T47D (cell line): ENCODE measurements around the gene A2M.
A peak's percentile ranks its signal among the peaks of the same experiment; 100 is the strongest.
"Not testable (repeated sequence)": the region's sequence is repeated elsewhere in the genome, so short reads cannot be mapped to it uniquely, and the experiment has no call there.

Experiments used
- DNase-seq, 2 experiments: peaks; one replicate each; pipeline versions ENCODE4 v3.0.0 to v3.0.0-alpha.2; 2011 to 2012; ENCODE audit warnings: low read depth in 1 of 2, low spot score in 1 of 2
- JUND ChIP-seq: IDR thresholded peaks from 2 replicates; pipeline ENCODE4 v1.6.1; 2012; ENCODE audit warnings: low read depth
- in situ Hi-C: cut with HindIII; loops from 2 replicates; pipeline ENCODE4 v1.10.0; 2016; ENCODE audit warnings: low sequenced_read_pairs, low pct_unique_long_range_greater_than_20kb

The A2M gene

DNA sequence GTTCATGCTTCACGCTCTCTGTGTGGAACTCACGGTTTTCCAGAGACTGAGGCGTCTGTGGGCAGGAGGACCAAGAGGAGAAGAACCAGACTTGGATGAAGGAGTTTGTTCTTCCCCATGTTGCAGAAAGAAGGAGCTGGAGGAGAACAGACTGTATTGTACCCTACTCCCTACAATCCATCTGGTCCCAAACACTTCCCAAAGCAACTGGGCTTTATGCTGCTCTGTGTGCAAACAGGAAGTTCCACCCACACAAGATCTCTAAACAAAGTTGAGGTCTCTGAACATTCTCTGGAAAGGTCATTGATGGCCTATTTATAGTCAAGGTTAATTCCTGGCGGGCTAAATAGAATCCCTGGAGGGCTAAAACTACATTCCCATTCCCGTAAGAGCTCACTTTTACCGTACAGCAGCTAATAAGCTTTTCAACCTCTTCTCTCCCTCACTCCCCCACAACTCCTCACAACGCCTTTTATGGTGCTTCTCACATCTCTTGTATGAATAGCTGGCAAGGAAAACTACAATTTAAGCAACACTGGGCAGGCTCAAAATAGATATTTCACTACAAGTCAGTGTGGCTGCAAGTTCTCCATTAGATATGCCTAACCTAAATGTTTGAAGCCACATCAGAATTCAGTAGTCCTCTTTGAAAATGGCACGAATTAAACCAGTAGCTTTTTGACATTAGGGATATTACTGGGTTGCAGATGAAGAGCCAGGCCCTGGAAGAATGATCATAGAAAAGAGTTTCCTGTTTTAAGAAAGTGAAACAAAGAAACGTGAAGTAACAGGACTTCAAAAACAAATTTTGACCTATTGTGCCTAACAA lies at the start of gene A2M:
TSS of gene A2M (minus strand) at position 189 of the 829 bp plus-strand sequence. CDS start at position 119, 70 bp downstream.
- DNase-seq, result no peak
- in situ Hi-C loops, result no loop called here
- TF ChIP-seq JUND, result no peak

- in situ Hi-C loops, result no loop called here
- no peak for TF ChIP-seq JUND
- no peak for DNase-seq
Observed at GRCh38 chr12:9163392-9163791, 47.7 kb upstream of the A2M start.

DNA sequence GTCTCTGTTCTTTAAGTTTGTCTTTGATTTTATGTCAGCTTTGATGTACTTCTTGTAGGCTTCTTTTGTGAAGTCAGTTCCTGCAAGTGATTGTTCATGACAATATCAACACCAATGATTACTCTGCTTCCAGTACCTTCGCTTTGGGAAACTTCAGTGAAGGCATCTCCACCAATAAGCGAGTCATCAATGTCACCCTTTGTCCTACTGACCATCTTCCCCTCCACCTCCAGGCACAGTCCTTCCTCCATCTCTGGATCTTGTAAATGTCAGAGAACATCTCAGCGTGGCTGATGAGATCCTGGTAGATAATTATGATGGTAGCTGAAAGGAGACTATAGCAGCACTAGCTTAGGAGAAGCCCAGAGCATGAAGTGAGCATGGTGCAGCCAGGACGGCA lies 40.4 kb upstream of the A2M start:
- in situ Hi-C loops, result no loop called here
- DNase-seq, result no peak
- no peak for TF ChIP-seq JUND

DNA sequence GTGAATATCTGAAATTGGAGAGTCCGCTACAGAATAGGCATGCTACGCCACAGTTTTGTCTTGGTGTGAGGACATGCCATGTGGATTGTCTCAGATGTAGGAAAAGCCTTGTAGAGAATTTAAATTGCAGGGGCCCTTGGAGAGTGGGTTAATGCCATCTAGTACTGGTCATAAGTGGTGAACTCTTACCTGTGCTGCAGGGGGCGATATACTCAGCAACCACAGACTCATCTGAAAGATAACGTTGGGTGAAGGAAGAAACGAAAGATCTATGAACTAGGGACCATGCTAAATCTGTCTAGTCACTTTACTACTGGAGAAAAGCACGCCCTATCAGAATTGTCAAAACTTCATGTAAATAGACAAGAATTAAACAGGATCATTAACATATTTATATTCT lies 33.7 kb upstream of the A2M start:
- DNase-seq, result no peak
- in situ Hi-C loops, result no loop called here
- no peak for TF ChIP-seq JUND

- in situ Hi-C loops, result no loop called here
- no peak for TF ChIP-seq JUND
- DNase-seq, result no peak
Observed at GRCh38 chr12:9148926-9149325, 33.2 kb upstream of the A2M start.

- DNase-seq, result no peak
- no peak for TF ChIP-seq JUND
- in situ Hi-C loops, result no loop called here
Observed at GRCh38 chr12:9147461-9147860, 31.7 kb upstream of the A2M start.

DNA sequence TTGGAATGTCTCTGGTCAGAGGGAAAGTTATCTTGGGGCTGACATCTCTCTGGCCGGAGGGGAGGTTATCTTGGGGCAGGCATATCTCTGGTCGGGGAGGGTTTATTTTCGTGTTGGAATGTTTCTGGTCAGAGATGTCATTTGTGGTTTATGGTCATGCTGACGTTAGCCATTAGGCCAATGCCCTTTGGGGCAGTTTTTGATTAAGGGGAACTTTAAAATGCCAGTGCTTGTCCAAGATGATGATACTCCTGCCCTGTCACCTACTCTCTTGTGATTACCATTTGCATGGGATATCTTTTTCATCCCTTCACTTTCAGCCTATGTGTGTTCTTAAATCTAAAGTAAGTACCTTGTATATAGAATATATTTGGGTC lies 29.0 kb upstream of the A2M start:
- in situ Hi-C loops, result no loop called here
- no peak for TF ChIP-seq JUND
- no peak for DNase-seq

GRCh38 chr12:9143929-9144729 lies 28.4 kb upstream of the A2M start:
- no peak for TF ChIP-seq JUND
- DNase-seq, result no peak
- in situ Hi-C loops, result no loop called here

DNA sequence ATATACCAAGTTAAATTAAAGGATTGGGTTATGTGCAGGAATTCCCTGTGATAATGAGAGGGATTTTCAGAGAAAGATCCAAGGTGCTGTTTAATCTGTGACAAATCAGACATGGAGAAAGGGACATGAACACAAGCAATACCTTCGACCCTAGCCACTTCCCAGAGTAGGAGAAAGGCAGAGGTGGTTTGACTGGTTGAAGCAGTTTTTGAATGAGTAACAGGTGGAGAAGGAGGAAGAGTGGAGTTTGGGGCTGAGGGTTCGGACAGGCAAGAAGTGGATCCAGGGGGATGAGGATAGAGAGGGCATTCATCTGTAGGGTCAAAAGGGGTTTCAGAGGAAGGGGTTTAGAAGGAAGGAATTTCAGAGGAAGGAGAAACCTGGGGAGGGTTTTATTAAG lies 27.4 kb upstream of the A2M start:
- in situ Hi-C loops, result no loop called here
- TF ChIP-seq JUND, result no peak

GRCh38 chr12:9139588-9140290 lies 24.0 kb upstream of the A2M start:
- in situ Hi-C loops, DNase-seq: not testable (repeated sequence)

More for the DNA sequence above, 27.4 kb upstream of the A2M start:
- DNase-seq, result peak in 1 of 2 experiments; percentile 10

- no peak for DNase-seq
- no peak for TF ChIP-seq JUND
- in situ Hi-C loops, result no loop called here
Observed at GRCh38 chr12:9135903-9136310, 20.2 kb upstream of the A2M start.

GRCh38 chr12:9134981-9135628 lies 19.4 kb upstream of the A2M start:
- no peak for TF ChIP-seq JUND
- in situ Hi-C loops, result no loop called here
- peak in 1 of 2 experiments; percentile 5 for DNase-seq
